Endothelial cell of umbilical vein (primary cell): Measurements from ENCODE around the gene CPTP. TPM values are rescaled to one million over a fixed set of nuclear protein-coding genes. Genes with fewer than 3 reads are reported as not detected.
A peak's percentile ranks its signal among the peaks of the same experiment; 100 is the strongest.

Experiments used
- BruUV-seq: library from RNA; stranded (reverse); fragments of 400-500 nt; replicated peaks from 2 replicates; lab custom pipeline; 2021; lab: Mats Ljungman, UMichigan
- CTCF ChIA-PET: fragments of 300-600, 350-600 bp; sonication (Branson Sonifier 250); formaldehyde crosslinking; loops from one replicate; lab custom pipeline; 2021; ENCODE audit warnings: antibody characterized with exemption, inconsistent platforms; lab: Charles Lee
- POLR2A ChIA-PET: fragments of 300-600, 350-600 bp; sonication (Branson Sonifier 250); formaldehyde crosslinking; loops from one replicate; lab custom pipeline; 2021; ENCODE audit warnings: antibody characterized with exemption, inconsistent platforms; lab: Charles Lee
- DNase-seq: peaks from one replicate; pipeline ENCODE4 v3.0.0-alpha.2; 2011; ENCODE audit warnings: low read depth, low spot score
- FAIRE-seq: peaks from 2 replicates; lab custom pipeline; 2011; peaks lifted over from hg19 to GRCh38; lab: Jason Lieb, UNC
- H2AFZ ChIP-seq: 2 replicates; pipeline ENCODE4 v1.6.0; 2012; ENCODE audit warnings: low read depth, low read length, control low read depth, inconsistent platforms
- H3K27ac ChIP-seq: 2 replicates; pipeline ENCODE4 v1.5.1; 2011; ENCODE audit warnings: low read depth, mild to moderate bottlenecking, control low read depth, low read length, moderate library complexity; ENCODE audit not compliant: insufficient read depth
- H3K27me3 ChIP-seq, 2 experiments: 2 replicates each; pipeline versions ENCODE4 v1.6.0 to v1.6.1; 2011; ENCODE audit warnings: low read length in 2 of 2, mixed read lengths in 1 of 2; ENCODE audit not compliant: control insufficient read depth in 2 of 2, insufficient read depth in 2 of 2
- H3K36me3 ChIP-seq, 2 experiments: 2 replicates in 1 of 2; 3 replicates in 1 of 2; pipeline ENCODE4 v1.5.1; 2011; ENCODE audit warnings: low read length in 2 of 2, mild to moderate bottlenecking in 1 of 2, moderate library complexity in 1 of 2; ENCODE audit not compliant: control insufficient read depth in 2 of 2, insufficient read depth in 2 of 2; ENCODE audit errors: extremely low read depth in 1 of 2
- H3K4me1 ChIP-seq: 3 replicates; pipeline ENCODE4 v1.5.1; 2011; ENCODE audit warnings: mild to moderate bottlenecking, low read length; ENCODE audit not compliant: control insufficient read depth, insufficient read depth; ENCODE audit errors: extremely low read depth
- H3K4me2 ChIP-seq: 2 replicates; pipeline ENCODE4 v1.6.1; 2011; ENCODE audit warnings: low read length, control low read depth, mixed read lengths; ENCODE audit not compliant: insufficient read depth
- H3K4me3 ChIP-seq, 3 experiments: fragments of 200-600 bp in 1 of 3; sonication (generic), shearing (Covaris generic) in 1 of 3; replicated peaks in 1 of 3; 2 replicates each; pipeline ENCODE4 v1.5.1; 2011 to 2016; ENCODE audit warnings: control low read depth in 3 of 3, low read length in 3 of 3, mild to moderate bottlenecking in 2 of 3, inconsistent platforms in 1 of 3, low read depth in 1 of 3, moderate library complexity in 1 of 3; ENCODE audit not compliant: insufficient read depth in 1 of 3
- H3K79me2 ChIP-seq: 2 replicates; pipeline ENCODE4 v1.6.0; 2012; ENCODE audit warnings: low read length, inconsistent platforms; ENCODE audit not compliant: control insufficient read depth, insufficient read depth
- H3K9ac ChIP-seq: replicated peaks from 2 replicates; pipeline ENCODE3; 2011; ENCODE audit warnings: low read length, control low read depth; ENCODE audit not compliant: insufficient read depth; ENCODE audit errors: extremely low read depth
- H3K9me1 ChIP-seq: replicated peaks from 3 replicates; pipeline ENCODE4 v1.6.0; 2011; ENCODE audit warnings: mild to moderate bottlenecking, low read length; ENCODE audit not compliant: control insufficient read depth, insufficient read depth; ENCODE audit errors: extremely low read depth
- H3K9me3 ChIP-seq: replicated peaks from 2 replicates; pipeline ENCODE4 v1.5.1; 2012; ENCODE audit warnings: low read length, inconsistent platforms; ENCODE audit not compliant: control insufficient read depth, insufficient read depth
- H4K20me1 ChIP-seq: replicated peaks from 2 replicates; pipeline ENCODE3; 2011; ENCODE audit warnings: mild to moderate bottlenecking, low read length; ENCODE audit not compliant: control insufficient read depth, insufficient read depth; ENCODE audit errors: extremely low read depth
- CTCF ChIP-seq, 2 donors: IDR thresholded peaks; 1 replicate in 1 of 2; 2 replicates in 1 of 2; pipeline ENCODE4 v1.5.1; 2011; ENCODE audit warnings: low read length in 2 of 2, mild to moderate bottlenecking in 2 of 2, moderate library complexity in 2 of 2, control low read depth in 1 of 2, inconsistent platforms in 1 of 2, low read depth in 1 of 2; ENCODE audit not compliant: insufficient read depth in 1 of 2; ENCODE audit errors: extremely low read depth in 1 of 2
- EZH2 ChIP-seq: IDR thresholded peaks from 2 replicates; pipeline ENCODE4 v1.6.1; 2012; ENCODE audit warnings: borderline replicate concordance, low read depth, mild to moderate bottlenecking, moderate library complexity, low read length, inconsistent platforms; ENCODE audit not compliant: severe bottlenecking
- FOS ChIP-seq: IDR thresholded peaks from 2 replicates; pipeline ENCODE4 v1.6.1; 2011; ENCODE audit warnings: mild to moderate bottlenecking, low read length, moderate library complexity, borderline replicate concordance; ENCODE audit not compliant: insufficient read depth
- GATA2 ChIP-seq: IDR thresholded peaks from 2 replicates; pipeline ENCODE4 v1.7.0; 2011; ENCODE audit warnings: low read depth, mild to moderate bottlenecking, moderate library complexity, mixed read lengths, low read length; ENCODE audit not compliant: insufficient read length, insufficient read depth
- JUN ChIP-seq: IDR thresholded peaks from 2 replicates; pipeline ENCODE4 v1.6.1; 2011; ENCODE audit warnings: borderline replicate concordance, low read depth; ENCODE audit not compliant: insufficient read length, insufficient read depth
- MAX ChIP-seq: IDR thresholded peaks from 2 replicates; pipeline ENCODE4 v1.6.1; 2011; ENCODE audit not compliant: insufficient read depth, insufficient read length
- MYC ChIP-seq: IDR thresholded peaks from one replicate; pipeline ENCODE4 v1.6.1; 2011; ENCODE audit warnings: mild to moderate bottlenecking, low read depth, low read length
- POLR2A ChIP-seq: IDR thresholded peaks from 2 replicates; pipeline ENCODE4 v1.6.1; 2012; ENCODE audit warnings: low read depth, mild to moderate bottlenecking, control low read depth, low read length
- POLR2AphosphoS5 ChIP-seq: IDR thresholded peaks from 2 replicates; pipeline ENCODE4 v1.6.1; 2012; ENCODE audit warnings: low read depth, mild to moderate bottlenecking, control low read depth, low read length, moderate library complexity; ENCODE audit not compliant: insufficient read depth
- dilution Hi-C: fragments of 300-500 bp; cut with MboI; formaldehyde crosslinking; loops from one replicate; pipeline ENCODE4 v1.15.0; 2019; ENCODE audit warnings: low sequenced_read_pairs; ENCODE audit not compliant: extremely low pct_ligation_motif_present
- intact Hi-C: fragments of 100-400 bp; cut with micrococcal nuclease; formaldehyde crosslinking; loops from one replicate; pipeline ENCODE4 v1.10.0; 2022
- polyA plus RNA-seq, 4 experiments: library from polyadenylated mRNA; depleted of rRNA in 3 of 4; stranded (reverse) in 3 of 4; unstranded in 1 of 4; fragments of >200 nt; gene quantifications; 2 replicates each; pipeline versions ENCODE4 v1.2.1 to v1.2.3, GENCODE V29; 2011 to 2012; ENCODE audit warnings: missing spikeins in 1 of 4
- total RNA-seq: library from RNA; stranded (reverse); gene quantifications from 2 replicates; pipeline ENCODE4 v1.2.3, GENCODE V29; 2021

Gene CPTP
- total and polyA plus RNA-seq, 2 donors (not counting 3 experiments of a cell fraction or from before 2014, with no cell fraction given), result 20.9 to 29.5 TPM

GRCh38 chr1:1334835-1335234 lies 10.2 kb downstream of the CPTP start:
- Histone ChIP-seq H3K4me2 (no peak overlapping the region), H2AFZ (no peak overlapping the region), H3K4me1 (no peaks in the 10 kb centered on the region), H3K9me3 (no peaks in the 10 kb centered on the region), H3K4me3 (no peak overlapping the region), H3K79me2 (no peaks in the 10 kb centered on the region), H4K20me1 (no peaks in the 10 kb centered on the region), H3K27me3 (no peaks in the 10 kb centered on the region), H3K9me1 (no peaks in the 10 kb centered on the region), H3K9ac (no peak overlapping the region), H3K27ac (no peak overlapping the region), H3K36me3 (peaks cover 0 to 8% of the 10 kb centered on the region in 2 experiments)
- intact Hi-C loops, result no loop called here
- no peak for FAIRE-seq
- POLR2A ChIA-PET, result no interaction called here
- TF ChIP-seq MYC, result no peak
- TF ChIP-seq MAX, result no peak
- TF ChIP-seq CTCF (IDR thresholded peaks at IDR 0.05; ENCODE audit: extremely low read depth in 1 of 2, insufficient read depth in 1 of 2, low read depth in 1 of 2, low read length in 2 of 2), result no peak
- CTCF ChIA-PET, result interaction anchor here (0.9 kb wide), 1 partner anchor 170 kb away, joined by 3 read pairs; no protein-coding TSS in a partner anchor
- no peak for DNase-seq
- BruUV-seq, result no TSS peak
- dilution Hi-C loops, result no loop called here

- no peaks in the 10 kb centered on the region for H4K20me1 ChIP-seq
- ChIA-PET CTCF (interaction anchor here (0.9 kb wide), 1 partner anchor 169 kb away, joined by 3 read pairs; no protein-coding TSS in a partner anchor), POLR2A (no interaction called here)
- FAIRE-seq (no peak), DNase-seq (no peak)
- H3K9me3 ChIP-seq, result no peaks in the 10 kb centered on the region
- no peak for TF ChIP-seq POLR2A
- TF ChIP-seq JUN, result no peak
- no peak for TF ChIP-seq GATA2
- TF ChIP-seq EZH2, result no peak
- no peak for TF ChIP-seq MYC
- no peak for TF ChIP-seq CTCF (IDR thresholded peaks at IDR 0.05; ENCODE audit: extremely low read depth in 1 of 2, insufficient read depth in 1 of 2, low read depth in 1 of 2, low read length in 2 of 2)
- no peak for TF ChIP-seq MAX
- no peak for TF ChIP-seq FOS
- no peak for TF ChIP-seq POLR2AphosphoS5
- H3K9ac ChIP-seq, result no peak overlapping the region
- dilution Hi-C loops, result no loop called here
- H3K4me1 ChIP-seq, result no peaks in the 10 kb centered on the region
- peaks cover 0 to 10% of the 10 kb centered on the region in 2 experiments for H3K36me3 ChIP-seq
- H3K4me3 ChIP-seq, result no peak overlapping the region
- H2AFZ ChIP-seq, result no peak overlapping the region
- H3K27ac ChIP-seq, result no peak overlapping the region
- no peaks in the 10 kb centered on the region for H3K9me1 ChIP-seq
- H3K4me2 ChIP-seq, result no peak overlapping the region
- BruUV-seq, result TSS peak; percentile 50
- no peaks in the 10 kb centered on the region for H3K27me3 ChIP-seq
- intact Hi-C loops, result no loop called here
- H3K79me2 ChIP-seq, result no peaks in the 10 kb centered on the region
Observed at GRCh38 chr1:1335283-1335682, 10.7 kb downstream of the CPTP start.
